GM19239 (cell line): Measurements from ENCODE around the gene LRP1B.

Experiments
- DNase-seq: peaks from one replicate; pipeline ENCODE4 v3.0.0; 2011; ENCODE audit warnings: low spot score; ENCODE audit not compliant: insufficient read length
- FAIRE-seq: peaks from 2 replicates; lab custom pipeline; 2011; peaks lifted over from hg19 to GRCh38; lab: Jason Lieb, UNC

Gene LRP1B

GRCh38 chr2:141125432-141125831, 1005.4 kb downstream of the LRP1B start:
- DNase-seq (no peak), FAIRE-seq (no peak)

- FAIRE-seq (no peak), DNase-seq (no peak)
Observed at GRCh38 chr2:141118836-141119235, 1012.0 kb downstream of the LRP1B start.

- DNase-seq (no peak), FAIRE-seq (no peak)
Observed at GRCh38 chr2:141113301-141113700, 1017.5 kb downstream of the LRP1B start.

- FAIRE-seq (no peak), DNase-seq (no peak)
Observed at GRCh38 chr2:141109633-141110032, 1021.2 kb downstream of the LRP1B start.

GRCh38 chr2:141105763-141106162, 1025.1 kb downstream of the LRP1B start:
- DNase-seq (no peak), FAIRE-seq (no peak)

GRCh38 chr2:141103216-141103615, 1027.6 kb downstream of the LRP1B start:
- no peak for FAIRE-seq
- no peak for DNase-seq

- no peak for FAIRE-seq
- no peak for DNase-seq
Observed at GRCh38 chr2:141079231-141079630, 1051.6 kb downstream of the LRP1B start.

- FAIRE-seq: no peak
- no peak for DNase-seq
Observed at GRCh38 chr2:141075753-141076152, 1055.1 kb downstream of the LRP1B start.

GRCh38 chr2:141068053-141068682, 1062.6 kb downstream of the LRP1B start:
- no peak for DNase-seq

GRCh38 chr2:141065042-141065441, 1065.8 kb downstream of the LRP1B start:
- FAIRE-seq: no peak

More at GRCh38 chr2:141068053-141068682, 1062.6 kb downstream of the LRP1B start:
- no peak for FAIRE-seq

GRCh38 chr2:141063406-141063805, 1067.4 kb downstream of the LRP1B start:
- FAIRE-seq (no peak), DNase-seq (no peak)

More at GRCh38 chr2:141065042-141065441, 1065.8 kb downstream of the LRP1B start:
- no peak for DNase-seq

- DNase-seq (no peak), FAIRE-seq (no peak)
Observed at GRCh38 chr2:141062443-141062842, 1068.4 kb downstream of the LRP1B start.

- DNase-seq: no peak
- no peak for FAIRE-seq
Observed at GRCh38 chr2:141062031-141062430, 1068.8 kb downstream of the LRP1B start.

GRCh38 chr2:141058556-141058955, 1072.3 kb downstream of the LRP1B start:
- DNase-seq (no peak), FAIRE-seq (no peak)

- no peak for FAIRE-seq
- no peak for DNase-seq
Observed at GRCh38 chr2:141055531-141055930, 1075.3 kb downstream of the LRP1B start.

GRCh38 chr2:141048951-141049350, 1081.9 kb downstream of the LRP1B start:
- no peak for DNase-seq
- no peak for FAIRE-seq

GRCh38 chr2:141041281-141041680, 1089.5 kb downstream of the LRP1B start:
- DNase-seq (no peak), FAIRE-seq (no peak)

GRCh38 chr2:141038341-141038740, 1092.5 kb downstream of the LRP1B start:
- FAIRE-seq: no peak
- no peak for DNase-seq

- DNase-seq: no peak
- FAIRE-seq: no peak
Observed at GRCh38 chr2:141037361-141037760, 1093.5 kb downstream of the LRP1B start.

GRCh38 chr2:141035846-141036420, 1094.9 kb downstream of the LRP1B start:
- FAIRE-seq (no peak), DNase-seq (no peak)

- FAIRE-seq: no peak
- DNase-seq: no peak
Observed at GRCh38 chr2:141029428-141030078, 1101.3 kb downstream of the LRP1B start.

GRCh38 chr2:141027221-141027620, 1103.6 kb downstream of the LRP1B start:
- no peak for DNase-seq

More at GRCh38 chr2:141027221-141027620, 1103.6 kb downstream of the LRP1B start:
- FAIRE-seq: no peak
